Erythroblast (primary cell): ENCODE measurements around the gene MLLT10.

Experiments used
- GATA1 ChIP-seq: IDR thresholded peaks from 2 replicates; pipeline ENCODE4 v1.6.1; 2011; ENCODE audit warnings: low read depth, mild to moderate bottlenecking, control low read depth, low read length, moderate library complexity
- POLR2A ChIP-seq: IDR thresholded peaks from 2 replicates; pipeline ENCODE4 v1.6.1; 2011; ENCODE audit warnings: mild to moderate bottlenecking, low read length

GRCh38 chr10:21498377-21498776 is 35.7 kb upstream of the MLLT10 start:
- TF ChIP-seq POLR2A (no peak), GATA1 (no peak)
